H7 (cell line): ENCODE data around the gene PNRC2. TPM values are rescaled to one million over a fixed set of nuclear protein-coding genes. Genes with fewer than 3 reads are reported as not detected.

Experiments
- DNase-seq: peaks from one replicate; pipeline ENCODE4 v3.0.0; 2012
- H3K27me3 ChIP-seq: 2 replicates; pipeline ENCODE4 v1.6.0; 2011; ENCODE audit warnings: mild to moderate bottlenecking, low read length; ENCODE audit not compliant: control insufficient read depth, insufficient read depth
- H3K36me3 ChIP-seq: replicated peaks from 2 replicates; pipeline ENCODE4 v1.5.1; 2011; ENCODE audit warnings: low read length; ENCODE audit not compliant: control insufficient read depth, insufficient read depth
- H3K4me3 ChIP-seq: 2 replicates; pipeline ENCODE4 v1.5.1; 2011; ENCODE audit warnings: low read depth, mild to moderate bottlenecking, control low read depth, low read length, moderate library complexity; ENCODE audit not compliant: insufficient read depth
- total RNA-seq: library from RNA; depleted of rRNA; stranded (reverse); fragments of >200 nt; shearing (Covaris generic); gene quantifications from 2 replicates; pipeline ENCODE4 v1.2.3, GENCODE V29; 2014; rRNA removed

PNRC2 gene
- total RNA-seq: 144 and 147 TPM in 2 replicates

DNA sequence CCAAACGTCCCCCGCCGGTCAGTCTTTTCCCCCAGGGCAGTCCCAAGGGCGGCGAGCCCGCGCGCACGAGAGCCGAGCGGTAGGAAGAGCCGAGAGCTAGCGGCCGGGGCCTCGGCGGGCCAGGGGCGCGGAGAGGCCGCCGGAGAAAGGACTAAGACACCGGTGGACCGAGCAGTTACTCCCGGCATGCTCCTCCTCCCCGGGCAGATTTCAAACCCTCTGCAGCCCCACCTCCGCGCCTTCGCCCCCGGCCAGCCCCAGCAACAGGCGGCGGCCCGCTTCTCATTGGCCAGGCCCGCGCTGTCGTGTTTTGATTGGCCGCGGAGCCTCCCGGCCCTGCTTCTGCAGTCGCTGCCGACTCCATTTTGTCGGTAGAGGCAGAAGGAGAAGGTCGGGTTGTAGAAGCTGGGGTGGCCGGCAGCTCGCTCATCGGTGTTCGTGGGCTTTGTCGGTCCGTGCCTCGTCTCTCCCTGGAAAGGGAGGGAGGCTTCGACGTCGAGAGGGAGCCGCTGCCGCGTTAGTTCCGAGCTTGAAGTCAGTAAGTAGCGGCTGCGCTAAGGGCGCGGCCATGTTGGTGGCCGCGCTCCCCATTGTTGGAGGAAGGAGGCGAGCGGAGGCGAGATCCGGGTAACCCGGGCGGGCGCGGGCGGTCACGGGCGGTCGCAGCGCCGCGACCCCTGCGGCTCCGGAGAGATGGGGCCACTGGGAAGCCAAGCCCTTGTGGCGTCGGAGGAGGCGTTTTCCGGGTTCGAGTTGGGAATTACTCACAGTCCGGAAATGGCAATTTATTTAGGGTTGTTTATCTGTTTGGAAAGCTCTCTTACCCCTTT lies at the start of gene PNRC2:
PNRC2 (plus strand) TSS at position 368 of the 830 bp plus-strand sequence. CDS start 1,630 bp downstream, outside the sequence.
- Histone ChIP-seq H3K4me3 (peak within 1 kb of the TSS; percentile 85), H3K36me3 (peaks cover 1% of the 10 kb centered on the region), H3K27me3 (no peaks in the 10 kb centered on the region)
- peak; percentile 99 for DNase-seq

- no peaks in the 10 kb centered on the region for H3K36me3 ChIP-seq
- no peak for DNase-seq
- no peak overlapping the region for H3K4me3 ChIP-seq
- H3K27me3 ChIP-seq: peaks cover 1% of the 10 kb centered on the region; the same call in 1 of the 2 replicates
These were observed 49.5 kb upstream of the PNRC2 start for GRCh38 chr1:23910144-23910543.

GRCh38 chr1:23910553-23911246 lies 48.9 kb upstream of the PNRC2 start:
- H3K4me3 ChIP-seq: no peak overlapping the region
- peaks cover 1% of the 10 kb centered on the region; the same call in 1 of the 2 replicates for H3K27me3 ChIP-seq
- no peak for DNase-seq
- H3K36me3 ChIP-seq: no peaks in the 10 kb centered on the region

DNA sequence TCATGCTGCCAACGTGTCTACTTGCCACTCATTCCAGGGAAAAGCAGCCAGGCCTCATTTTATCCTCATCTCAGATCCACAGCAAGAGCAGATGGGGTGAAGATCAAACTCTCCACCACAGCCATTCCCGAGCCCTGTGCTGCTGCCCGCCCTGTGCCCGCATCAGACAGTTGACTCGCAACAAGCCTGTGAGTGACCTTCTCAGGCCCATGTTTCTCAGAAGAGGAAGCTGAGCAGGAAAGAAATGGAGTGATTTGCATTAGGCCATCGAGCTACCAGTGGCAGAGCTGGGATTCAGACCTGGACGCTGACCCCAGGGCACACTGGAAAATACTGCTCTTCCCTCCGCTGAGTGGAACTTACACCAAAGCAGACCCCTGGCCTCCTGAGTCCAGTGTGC lies 47.7 kb upstream of the PNRC2 start:
- no peaks in the 10 kb centered on the region for H3K36me3 ChIP-seq
- H3K27me3 ChIP-seq: peaks cover 1% of the 10 kb centered on the region; the same call in 1 of the 2 replicates
- no peak overlapping the region for H3K4me3 ChIP-seq
- DNase-seq: no peak

GRCh38 chr1:23913212-23913880 lies 46.3 kb upstream of the PNRC2 start, which contains the start of gene CNR2:
Gene CNR2, minus strand, starts transcription at chr1:23913362. Its CDS starts 37,745 bp downstream, at chr1:23875617.
- Histone ChIP-seq H3K27me3 (peaks cover 1% of the 10 kb centered on the region; the same call in 1 of the 2 replicates), H3K4me3 (no peak within 1 kb of the TSS), H3K36me3 (no peaks in the 10 kb centered on the region)
- DNase-seq: no peak

DNA sequence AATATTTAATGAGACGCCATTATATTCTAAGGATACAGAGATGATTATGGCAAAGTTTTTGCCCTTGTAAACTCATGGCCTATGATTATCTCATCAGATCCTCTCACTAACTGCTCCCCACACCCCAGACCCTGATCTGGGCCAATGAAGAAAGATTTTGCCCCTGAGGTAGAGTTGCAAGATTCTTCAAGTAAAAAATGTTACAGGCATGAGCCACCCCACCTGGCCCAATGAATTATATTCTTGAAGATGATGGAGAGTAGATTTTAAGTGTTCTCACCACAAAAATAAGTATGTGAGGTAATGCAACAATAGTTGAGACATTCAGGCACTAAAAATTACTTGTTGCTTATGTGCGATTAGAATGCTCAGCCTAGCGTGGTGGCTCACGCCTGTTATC lies 44.7 kb upstream of the PNRC2 start:
- Histone ChIP-seq H3K4me3 (no peak overlapping the region), H3K36me3 (no peaks in the 10 kb centered on the region), H3K27me3 (no peaks in the 10 kb centered on the region)
- DNase-seq: no peak

- no peaks in the 10 kb centered on the region for H3K27me3 ChIP-seq
These were observed 44.2 kb upstream of the PNRC2 start for GRCh38 chr1:23915466-23915865.

DNA sequence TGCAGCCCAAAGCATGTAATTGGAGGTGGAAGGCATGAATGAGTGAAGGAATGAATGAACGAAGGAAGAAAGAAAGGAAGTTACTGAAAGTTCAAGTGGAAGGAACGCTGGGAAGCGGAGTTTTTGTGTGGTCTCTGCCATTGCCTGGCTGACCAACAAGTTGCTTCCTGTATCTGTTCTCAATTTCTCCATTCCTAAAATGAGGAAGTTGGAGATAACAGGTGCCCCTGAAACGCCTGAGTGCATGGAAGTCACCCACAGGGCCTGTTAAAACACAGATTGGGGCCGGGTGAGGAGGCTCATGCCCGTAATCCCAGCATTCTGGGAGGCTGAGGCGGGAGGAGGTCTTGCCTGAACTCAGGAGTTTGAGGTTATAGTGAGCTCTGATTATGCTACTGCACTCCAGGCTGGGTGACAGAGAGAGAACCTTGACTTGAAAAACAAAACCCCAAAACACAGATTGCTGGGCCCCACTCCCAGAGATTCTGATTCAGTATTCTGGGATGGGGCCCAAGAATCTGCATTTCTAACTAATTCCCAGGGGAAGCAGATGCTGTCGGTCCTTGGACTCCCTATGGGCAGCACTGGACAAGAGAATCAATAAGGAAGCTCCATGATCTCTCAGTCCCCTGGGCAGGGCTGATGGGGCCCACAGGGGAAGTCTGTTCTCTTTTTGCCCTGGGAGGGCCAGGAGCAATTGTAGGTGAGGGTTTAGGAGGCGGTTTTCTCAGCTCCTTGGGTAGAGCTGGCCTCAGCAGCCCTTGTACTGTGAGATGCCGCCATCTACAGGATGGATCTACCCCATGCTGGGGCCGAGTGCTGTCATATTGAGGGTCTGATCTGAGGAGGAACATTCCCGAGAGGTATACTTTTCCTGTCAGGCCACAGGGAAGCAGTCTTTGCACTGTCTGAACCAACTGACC lies 43.2 kb upstream of the PNRC2 start:
- peak; percentile 85 for DNase-seq
- Histone ChIP-seq H3K4me3 (no peak overlapping the region), H3K36me3 (no peaks in the 10 kb centered on the region), H3K27me3 (no peaks in the 10 kb centered on the region)

More at GRCh38 chr1:23915466-23915865, 44.2 kb upstream of the PNRC2 start:
- DNase-seq: no peak
- Histone ChIP-seq H3K36me3 (no peaks in the 10 kb centered on the region), H3K4me3 (no peak overlapping the region)

DNA sequence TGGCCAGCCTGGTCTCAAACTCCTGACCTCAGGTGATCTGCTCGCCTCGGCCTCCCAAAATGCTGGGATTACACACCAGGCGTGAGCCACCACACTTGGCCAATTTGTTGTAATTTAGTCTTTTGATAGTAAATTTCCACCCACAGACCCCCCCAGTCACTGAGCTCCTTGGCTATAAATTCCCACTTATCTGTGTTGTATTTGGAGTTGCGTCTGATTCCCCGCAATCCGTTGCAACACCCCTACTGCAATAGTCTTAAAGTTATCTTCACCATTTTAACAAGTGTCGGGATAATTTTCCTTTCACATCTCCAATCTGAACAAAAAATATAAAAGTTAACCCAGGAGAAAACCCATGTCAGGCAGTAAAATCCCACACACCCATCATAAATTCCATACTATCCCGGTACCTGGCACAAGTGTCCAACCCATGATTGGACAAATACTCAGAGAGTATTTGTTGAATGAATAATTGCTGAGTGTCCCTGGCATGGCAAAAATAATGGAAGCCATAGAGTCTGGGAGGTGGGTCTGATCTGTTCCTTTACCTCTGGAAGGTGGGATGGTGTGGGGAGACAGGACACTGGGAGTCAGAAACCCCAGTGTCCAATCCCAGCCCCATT lies 37.2 kb upstream of the PNRC2 start:
- no peaks in the 10 kb centered on the region for H3K36me3 ChIP-seq
- no peak for DNase-seq
- no peaks in the 10 kb centered on the region for H3K27me3 ChIP-seq
- no peak overlapping the region for H3K4me3 ChIP-seq

DNA sequence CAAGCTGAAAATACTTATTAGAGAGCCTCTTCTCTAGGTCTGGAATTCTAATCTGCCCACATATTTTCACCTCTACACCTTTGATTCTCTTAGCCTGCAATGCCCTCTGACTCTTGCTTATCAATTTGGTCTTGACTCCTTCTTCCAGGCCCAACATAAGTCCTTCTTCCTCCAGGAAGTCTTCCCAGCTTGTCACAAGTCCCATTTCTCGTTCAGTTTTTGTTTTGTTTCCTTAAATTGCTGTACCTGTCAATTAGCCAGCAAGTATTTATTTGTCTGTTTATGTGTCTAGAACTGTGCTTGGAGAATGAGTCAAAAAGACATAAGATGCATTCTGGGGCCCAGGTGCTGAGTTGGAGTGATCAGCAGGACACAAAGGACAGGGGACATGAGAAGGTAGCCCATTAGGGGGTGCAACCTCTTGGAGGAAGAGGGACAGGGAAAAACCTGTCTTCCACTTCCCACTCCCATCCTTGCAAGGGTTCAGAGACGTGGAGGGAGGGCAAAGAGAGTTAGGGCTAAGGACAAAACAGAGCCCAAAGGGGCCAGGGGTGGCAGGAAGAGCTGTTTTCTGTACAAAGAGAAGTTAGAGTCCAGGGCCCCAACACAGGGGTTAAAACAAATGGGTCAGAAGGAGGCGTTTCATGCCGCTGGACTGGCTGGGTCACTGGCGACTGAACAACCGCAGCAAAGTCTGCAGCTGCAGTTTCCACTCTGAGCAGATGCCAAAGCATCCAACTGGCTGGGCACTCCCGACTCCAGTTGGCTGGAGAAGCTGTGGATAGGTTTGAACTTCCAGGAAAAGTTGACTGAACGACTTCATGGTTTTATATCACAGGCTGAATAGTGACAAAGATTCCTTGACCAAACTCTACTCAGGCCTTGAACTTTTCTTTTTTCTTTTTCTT lies 35.8 kb upstream of the PNRC2 start:
- no peak overlapping the region for H3K4me3 ChIP-seq
- no peaks in the 10 kb centered on the region for H3K27me3 ChIP-seq

DNA sequence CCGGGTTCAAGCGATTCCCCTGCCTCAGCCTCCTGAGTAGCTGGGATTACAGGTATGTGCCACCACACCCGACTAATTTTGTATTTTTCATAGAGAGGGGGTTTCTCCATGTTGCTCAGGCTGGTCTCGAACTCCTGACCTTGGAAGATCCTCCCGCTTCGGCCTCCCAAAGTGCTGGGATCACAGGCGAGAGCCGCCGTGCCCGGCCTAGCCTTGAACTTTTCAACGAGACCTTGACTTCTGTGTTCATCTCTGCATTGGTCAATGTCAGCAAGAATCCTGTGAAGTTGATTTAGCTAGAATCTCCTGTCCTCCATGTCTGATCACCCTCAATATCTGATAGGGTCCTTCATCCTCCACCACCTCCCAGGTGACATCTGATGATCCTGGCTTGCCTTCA lies 35.0 kb upstream of the PNRC2 start:
- H3K4me3 ChIP-seq: no peak overlapping the region
- H3K36me3 ChIP-seq: no peaks in the 10 kb centered on the region
- no peak for DNase-seq
- H3K27me3 ChIP-seq: no peaks in the 10 kb centered on the region

More for the DNA sequence above, 35.8 kb upstream of the PNRC2 start:
- no peak for DNase-seq
- H3K36me3 ChIP-seq: no peaks in the 10 kb centered on the region

GRCh38 chr1:23925279-23925678 lies 34.3 kb upstream of the PNRC2 start:
- H3K36me3 ChIP-seq: no peaks in the 10 kb centered on the region
- H3K4me3 ChIP-seq: no peak overlapping the region
- H3K27me3 ChIP-seq: no peaks in the 10 kb centered on the region
- no peak for DNase-seq

DNA sequence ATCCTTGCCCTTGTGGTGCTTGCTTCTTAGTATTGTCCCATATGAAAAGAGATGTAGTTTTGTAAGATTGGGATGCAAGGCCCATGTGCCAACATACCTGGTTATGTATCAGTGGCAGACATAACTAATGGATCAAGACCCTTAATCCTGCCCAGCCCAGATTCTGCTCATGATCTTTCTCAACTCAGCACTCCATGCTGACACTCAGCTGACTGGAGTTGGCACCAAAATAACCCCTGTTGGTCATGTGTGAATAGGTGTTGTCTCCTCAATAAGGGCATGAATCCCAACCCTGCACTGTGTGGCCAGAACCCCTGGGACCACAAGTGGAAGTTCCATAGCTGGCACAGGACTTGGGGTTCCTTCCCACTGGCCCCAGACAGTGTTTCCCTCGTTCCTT lies 32.5 kb upstream of the PNRC2 start:
- Histone ChIP-seq H3K4me3 (no peak overlapping the region), H3K36me3 (no peaks in the 10 kb centered on the region), H3K27me3 (no peaks in the 10 kb centered on the region)
- DNase-seq: no peak
